Nephron (organoid): Measurements from ENCODE around the gene IQSEC1.

ENCODE experiments used
- H3K27ac Mint-ChIP-seq, 3 experiments: 2 replicates each; pipeline ENCODE4 v1.8.0; 2020; ENCODE audit warnings: mixed read lengths in 3 of 3, mild to moderate bottlenecking in 2 of 3, moderate library complexity in 1 of 3
- H3K27me3 Mint-ChIP-seq: 2 replicates; pipeline ENCODE4 v1.8.0; 2021; ENCODE audit warnings: low read depth, mild to moderate bottlenecking, moderate library complexity, mixed read lengths
- H3K36me3 Mint-ChIP-seq: 2 replicates; pipeline ENCODE4 v1.8.0; 2020; ENCODE audit warnings: low read depth, mixed read lengths
- H3K4me1 Mint-ChIP-seq: 2 replicates; pipeline ENCODE4 v1.8.0; 2020; ENCODE audit warnings: mixed read lengths
- H3K4me3 Mint-ChIP-seq, 3 experiments: 2 replicates each; pipeline ENCODE4 v1.8.0; 2020; ENCODE audit warnings: mild to moderate bottlenecking in 3 of 3, mixed read lengths in 3 of 3, moderate library complexity in 2 of 3
- H3K9me3 Mint-ChIP-seq: 2 replicates; pipeline ENCODE4 v1.8.0; 2020; ENCODE audit warnings: mixed read lengths
- TF ChIP-seq, protein P1 (sequence below), 3 experiments: fragments of 200-600 bp; sonication (generic); IDR thresholded peaks; one replicate each; pipeline ENCODE4 v1.5.0; 2021; ENCODE audit warnings: antibody characterized with exemption in 3 of 3; ENCODE audit not compliant: unreplicated experiment in 3 of 3

Gene IQSEC1

DNA sequence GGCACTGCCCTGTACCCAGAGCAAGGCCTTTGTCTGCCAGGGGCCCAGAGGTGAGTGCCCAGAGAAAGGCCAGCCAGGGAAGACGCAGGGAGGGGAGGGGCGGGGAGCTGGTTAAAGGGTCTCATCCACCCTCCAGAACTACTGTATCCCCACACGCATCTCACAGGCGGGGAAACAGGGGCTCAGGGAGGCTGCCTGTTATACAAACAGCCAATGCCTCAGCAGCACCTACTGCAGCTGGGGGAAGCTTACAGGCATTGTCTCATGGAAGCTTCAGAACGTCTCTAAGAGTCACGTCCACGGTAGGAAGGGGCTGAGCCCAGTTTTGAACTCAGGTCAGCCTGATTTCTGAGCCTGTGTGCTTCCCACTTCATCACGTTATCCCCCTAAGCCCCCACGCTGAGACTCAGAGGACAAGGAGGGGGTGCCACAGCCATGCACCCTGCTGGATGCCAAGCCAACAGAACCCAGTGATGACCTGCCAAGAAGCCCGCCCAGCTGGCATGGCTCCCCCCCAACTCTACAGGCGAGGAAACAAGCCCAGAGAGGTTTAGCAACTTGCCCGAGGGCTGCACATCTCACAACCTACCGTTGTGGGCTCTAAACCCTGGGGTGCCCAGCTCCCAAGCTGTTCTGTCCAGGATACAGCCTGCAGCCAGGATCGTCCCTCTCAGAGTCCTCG, 54.5 kb downstream of the IQSEC1 start:
- Mint-ChIP-seq H3K9me3 (no peaks in the 10 kb centered on the region), H3K4me1 (peaks cover 58% of the 10 kb centered on the region), H3K4me3 (peak overlapping the region in 1 of 3 experiments; percentile 28), H3K27ac (peak overlapping the region in 1 of 3 experiments; percentile 46), H3K36me3 (no peaks in the 10 kb centered on the region), H3K27me3 (peaks cover 14% of the 10 kb centered on the region)
- TF ChIP-seq, protein P1, sequence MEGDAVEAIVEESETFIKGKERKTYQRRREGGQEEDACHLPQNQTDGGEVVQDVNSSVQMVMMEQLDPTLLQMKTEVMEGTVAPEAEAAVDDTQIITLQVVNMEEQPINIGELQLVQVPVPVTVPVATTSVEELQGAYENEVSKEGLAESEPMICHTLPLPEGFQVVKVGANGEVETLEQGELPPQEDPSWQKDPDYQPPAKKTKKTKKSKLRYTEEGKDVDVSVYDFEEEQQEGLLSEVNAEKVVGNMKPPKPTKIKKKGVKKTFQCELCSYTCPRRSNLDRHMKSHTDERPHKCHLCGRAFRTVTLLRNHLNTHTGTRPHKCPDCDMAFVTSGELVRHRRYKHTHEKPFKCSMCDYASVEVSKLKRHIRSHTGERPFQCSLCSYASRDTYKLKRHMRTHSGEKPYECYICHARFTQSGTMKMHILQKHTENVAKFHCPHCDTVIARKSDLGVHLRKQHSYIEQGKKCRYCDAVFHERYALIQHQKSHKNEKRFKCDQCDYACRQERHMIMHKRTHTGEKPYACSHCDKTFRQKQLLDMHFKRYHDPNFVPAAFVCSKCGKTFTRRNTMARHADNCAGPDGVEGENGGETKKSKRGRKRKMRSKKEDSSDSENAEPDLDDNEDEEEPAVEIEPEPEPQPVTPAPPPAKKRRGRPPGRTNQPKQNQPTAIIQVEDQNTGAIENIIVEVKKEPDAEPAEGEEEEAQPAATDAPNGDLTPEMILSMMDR (IDR thresholded peaks at IDR 0.05; ENCODE audit: unreplicated experiment in 3 of 3) = no peak

DNA sequence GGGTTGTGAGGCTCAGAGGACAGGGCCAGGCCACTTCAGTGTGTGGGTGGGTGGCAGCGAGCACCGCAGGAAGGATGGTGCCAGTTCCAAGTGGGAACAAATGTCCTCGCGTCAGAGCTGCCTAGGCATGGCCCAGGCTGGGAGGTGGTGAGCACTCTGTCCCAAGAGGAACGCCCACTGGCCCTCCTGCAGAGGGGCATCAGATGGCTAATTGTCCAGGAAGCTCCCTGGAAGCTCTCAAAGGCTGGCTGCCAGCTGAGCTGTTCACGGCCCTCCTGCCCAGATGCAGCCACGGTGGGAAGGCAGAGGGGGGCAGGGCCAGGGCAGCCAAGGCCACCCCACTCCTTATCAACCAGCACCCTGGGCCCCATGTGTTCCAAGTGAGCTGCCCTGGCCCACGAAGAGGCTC, 55.2 kb downstream of the IQSEC1 start:
- Mint-ChIP-seq H3K36me3 (no peaks in the 10 kb centered on the region), H3K4me1 (peaks cover 52% of the 10 kb centered on the region), H3K4me3 (no peak overlapping the region), H3K27me3 (peaks cover 14% of the 10 kb centered on the region), H3K27ac (peak overlapping the region in 1 of 3 experiments; percentile 46), H3K9me3 (no peaks in the 10 kb centered on the region)
- TF ChIP-seq, protein P1 (IDR thresholded peaks at IDR 0.05; ENCODE audit: unreplicated experiment in 3 of 3) = no peak

DNA sequence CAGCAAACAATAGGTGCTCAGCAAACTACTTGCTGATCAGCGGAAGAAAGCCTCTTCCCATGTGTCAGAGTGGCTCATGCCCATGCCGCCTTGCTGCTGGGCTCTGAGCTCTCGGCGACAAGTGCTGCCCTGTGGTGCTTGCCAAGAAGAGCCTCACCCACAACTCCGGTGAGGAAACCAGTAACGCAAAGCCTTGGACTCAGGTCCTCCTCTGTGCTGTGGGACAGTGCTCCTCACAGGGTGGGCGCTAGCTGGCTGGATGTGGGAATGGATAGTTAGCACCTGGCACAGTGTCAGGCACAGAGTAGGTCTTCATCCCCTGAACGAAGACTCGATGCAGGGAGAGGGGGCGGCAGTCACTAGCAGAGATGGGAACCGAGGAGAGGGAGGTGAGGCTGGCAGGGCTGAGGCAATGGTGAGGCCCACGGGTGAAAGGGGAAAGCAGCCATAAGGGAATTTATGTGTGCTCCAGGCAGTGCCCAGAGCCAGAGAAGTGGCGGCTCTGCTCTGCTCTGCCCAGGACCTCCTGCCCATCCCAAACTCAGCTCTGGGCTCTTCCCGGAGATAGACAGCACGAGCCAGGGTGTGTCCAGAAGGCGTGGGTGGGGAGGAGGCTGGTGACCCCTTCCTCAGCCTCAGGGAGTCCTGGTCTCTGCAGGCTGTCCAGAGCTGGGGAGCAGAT, 55.7 kb downstream of the IQSEC1 start:
- Mint-ChIP-seq H3K4me3 (no peak overlapping the region), H3K27me3 (peaks cover 14% of the 10 kb centered on the region), H3K27ac (peak overlapping the region in 1 of 3 experiments; percentile 2), H3K9me3 (no peaks in the 10 kb centered on the region), H3K4me1 (peaks cover 50% of the 10 kb centered on the region), H3K36me3 (no peaks in the 10 kb centered on the region)
- TF ChIP-seq, protein P1 (IDR thresholded peaks at IDR 0.05; ENCODE audit: unreplicated experiment in 3 of 3) = no peak

DNA sequence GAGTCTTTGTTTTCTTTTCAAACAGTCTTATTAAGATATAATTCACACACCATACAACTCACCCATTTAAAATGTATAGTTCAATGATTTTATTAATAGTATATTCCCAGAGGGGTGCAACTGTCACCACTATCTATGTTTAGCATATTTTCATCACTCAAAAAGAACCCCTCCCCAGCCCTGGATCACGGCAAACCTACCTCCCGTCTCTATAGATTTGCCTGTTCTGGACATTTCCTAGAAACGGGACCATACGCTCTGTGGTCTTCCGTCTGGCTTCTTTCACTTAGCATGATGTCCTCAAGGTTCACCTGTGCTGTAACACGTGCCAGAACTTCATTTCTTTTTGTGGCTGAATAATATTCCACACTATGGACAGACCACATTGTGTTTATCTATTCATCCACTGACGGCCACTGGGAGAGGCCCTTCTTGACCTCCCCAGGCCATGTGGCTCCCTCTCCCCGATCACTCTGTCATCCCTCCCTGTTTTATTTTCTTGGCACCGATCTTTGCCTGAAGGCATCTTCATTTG, 56.4 kb downstream of the IQSEC1 start:
- Mint-ChIP-seq H3K27me3 (peaks cover 21% of the 10 kb centered on the region), H3K4me1 (peaks cover 50% of the 10 kb centered on the region), H3K9me3 (no peaks in the 10 kb centered on the region), H3K4me3 (peak overlapping the region in 1 of 3 experiments; percentile 6), H3K36me3 (no peaks in the 10 kb centered on the region), H3K27ac (peak overlapping the region; percentile 2 to 23 (median 6))
- TF ChIP-seq, protein P1 (IDR thresholded peaks at IDR 0.05; ENCODE audit: unreplicated experiment in 3 of 3) = no peak

DNA sequence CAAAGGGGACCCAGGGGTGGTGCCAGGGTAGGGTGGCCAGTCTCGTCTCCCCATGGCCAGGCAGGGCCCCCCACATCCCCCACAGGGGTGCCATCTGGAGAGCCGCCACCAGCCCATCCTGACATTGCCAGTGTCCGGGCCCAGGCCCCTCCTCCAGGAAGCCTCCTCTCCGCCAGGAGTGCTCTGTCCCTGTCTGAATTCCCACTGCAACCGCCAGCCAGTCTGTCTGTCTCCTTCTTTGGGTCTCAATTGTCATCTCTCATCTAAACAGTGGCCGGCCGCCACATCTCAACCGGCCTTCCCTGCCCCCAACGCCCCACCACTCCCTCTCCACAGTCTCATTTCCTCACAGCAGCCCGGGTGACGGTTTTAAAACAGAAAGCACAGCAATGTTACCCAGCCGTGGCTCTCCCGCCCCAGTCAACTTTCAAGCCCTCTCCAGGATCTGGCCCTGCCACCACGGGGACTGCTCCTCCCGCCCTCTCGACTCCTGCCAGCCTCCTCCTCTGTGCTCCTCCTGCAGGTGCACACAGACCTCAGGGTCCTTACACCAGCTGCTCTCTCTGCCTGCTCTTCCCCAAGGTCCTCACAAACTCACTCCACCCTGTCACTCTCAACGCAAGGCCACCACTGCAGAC, 57.0 kb downstream of the IQSEC1 start:
- TF ChIP-seq, protein P1 (IDR thresholded peaks at IDR 0.05; ENCODE audit: unreplicated experiment in 3 of 3) = no peak
- H3K27ac Mint-ChIP-seq = peak overlapping the region; percentile 2 to 23 (median 6)
- no peaks in the 10 kb centered on the region for H3K9me3 Mint-ChIP-seq
- peak overlapping the region in 2 of 3 experiments; percentile 6 to 17 for H3K4me3 Mint-ChIP-seq
- no peaks in the 10 kb centered on the region for H3K36me3 Mint-ChIP-seq
- peaks cover 50% of the 10 kb centered on the region for H3K4me1 Mint-ChIP-seq
- peaks cover 21% of the 10 kb centered on the region for H3K27me3 Mint-ChIP-seq
